Upper lobe of right lung (tissue), 1 donor: ENCODE measurements around the gene MCU. TPM values are rescaled to one million over a fixed set of nuclear protein-coding genes. Genes with fewer than 3 reads are reported as not detected.
"Not testable (repeated sequence)": the region's sequence is repeated elsewhere in the genome, so short reads cannot be mapped to it uniquely, and the experiment has no call there.

ENCODE experiments used
- ATAC-seq: fragments of 200-7000 bp; cut with Tn5 transposase; one replicate; pipeline ENCODE4 v1.9.1; 2020; ENCODE audit warnings: mild to moderate bottlenecking, moderate library complexity
- DNase-seq: peaks from one replicate; pipeline ENCODE4 v3.0.0-alpha.2; 2020
- H3K27ac ChIP-seq: fragments of 200-600 bp; one replicate; pipeline ENCODE4 v1.8.0; 2022
- H3K27me3 ChIP-seq: fragments of 200-600 bp; one replicate; pipeline ENCODE4 v1.8.0; 2022; ENCODE audit warnings: mild to moderate bottlenecking
- H3K36me3 ChIP-seq: fragments of 200-600 bp; one replicate; pipeline ENCODE4 v1.8.0; 2022
- H3K4me1 ChIP-seq: fragments of 200-600 bp; one replicate; pipeline ENCODE4 v1.8.0; 2022
- H3K4me3 ChIP-seq: fragments of 200-600 bp; one replicate; pipeline ENCODE4 v1.8.0; 2022; ENCODE audit warnings: mild to moderate bottlenecking
- H3K9me3 ChIP-seq: fragments of 200-600 bp; one replicate; pipeline ENCODE4 v1.8.0; 2022
- intact Hi-C: fragments of 100-400 bp; cut with DNase I; formaldehyde crosslinking; loops from one replicate; pipeline ENCODE4 v1.11.0; 2022
- total RNA-seq: library from RNA; stranded (reverse); fragmentation: NEBNext Ultra II Directional; extraction: Animal tissue kit (Norgen Biotek cat#: 25700); gene quantifications from one replicate; pipeline ENCODE4 v1.2.1, GENCODE V29; 2021
- TF ChIP-seq, protein P1 (sequence below): fragments of 200-600 bp; IDR thresholded peaks from one replicate; pipeline ENCODE4 v1.8.0; 2022; ENCODE audit warnings: antibody characterized with exemption
- donor health status: DM: no; HTN: yes; CAD: no; lungs with severe emphysema.

MCU gene
- total RNA-seq, 1 donor from 2014 or later = 31.1 TPM

DNA sequence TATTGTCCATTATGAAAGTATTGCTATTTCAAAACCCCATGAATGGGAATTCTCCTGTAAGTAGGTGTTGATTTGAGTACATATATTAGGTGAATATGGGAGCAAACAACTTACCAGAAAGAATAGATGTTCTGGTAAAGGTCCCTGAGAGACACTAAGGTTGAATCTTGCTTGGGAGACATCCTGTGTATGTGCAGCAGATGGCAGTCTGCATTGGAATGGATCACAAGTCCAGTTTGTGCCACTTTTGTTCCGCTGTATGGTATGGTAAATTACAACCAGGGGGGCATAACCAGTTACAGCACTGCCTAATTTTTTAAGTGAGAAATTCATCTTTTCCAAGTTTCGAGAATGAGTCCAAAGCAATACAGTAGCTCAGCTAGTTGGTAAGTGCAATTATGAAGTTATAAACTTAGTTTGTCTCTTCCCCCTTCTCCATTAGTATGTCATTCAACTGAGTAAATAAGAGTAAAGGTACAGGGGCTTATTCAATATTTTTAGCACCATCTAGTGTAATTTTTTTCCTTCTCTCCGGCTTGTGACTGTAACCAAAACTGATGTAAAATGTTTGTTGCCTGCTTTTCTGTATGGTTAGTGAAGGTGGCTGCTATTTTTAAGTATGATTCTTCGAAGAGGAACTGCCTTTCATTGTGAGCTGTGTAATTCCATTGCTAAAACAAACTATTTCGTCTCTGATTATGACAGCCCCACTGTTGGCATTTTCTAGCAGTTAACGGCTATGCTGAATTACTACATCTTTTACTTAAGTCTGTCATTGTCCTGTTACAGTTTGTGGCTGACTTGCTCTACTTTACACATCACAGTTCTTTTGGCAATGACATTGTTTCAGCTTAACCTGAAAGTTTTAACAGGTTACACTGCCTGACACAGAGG lies 2.8 kb downstream of the MCU start:
- no peaks in the 10 kb centered on the region for H3K27me3 ChIP-seq
- intact Hi-C loops = no loop called here
- H3K36me3 ChIP-seq = no peaks in the 10 kb centered on the region
- no peak overlapping the region for H3K27ac ChIP-seq
- peak overlapping the region; percentile 4 for H3K4me3 ChIP-seq
- TF ChIP-seq, protein P1, sequence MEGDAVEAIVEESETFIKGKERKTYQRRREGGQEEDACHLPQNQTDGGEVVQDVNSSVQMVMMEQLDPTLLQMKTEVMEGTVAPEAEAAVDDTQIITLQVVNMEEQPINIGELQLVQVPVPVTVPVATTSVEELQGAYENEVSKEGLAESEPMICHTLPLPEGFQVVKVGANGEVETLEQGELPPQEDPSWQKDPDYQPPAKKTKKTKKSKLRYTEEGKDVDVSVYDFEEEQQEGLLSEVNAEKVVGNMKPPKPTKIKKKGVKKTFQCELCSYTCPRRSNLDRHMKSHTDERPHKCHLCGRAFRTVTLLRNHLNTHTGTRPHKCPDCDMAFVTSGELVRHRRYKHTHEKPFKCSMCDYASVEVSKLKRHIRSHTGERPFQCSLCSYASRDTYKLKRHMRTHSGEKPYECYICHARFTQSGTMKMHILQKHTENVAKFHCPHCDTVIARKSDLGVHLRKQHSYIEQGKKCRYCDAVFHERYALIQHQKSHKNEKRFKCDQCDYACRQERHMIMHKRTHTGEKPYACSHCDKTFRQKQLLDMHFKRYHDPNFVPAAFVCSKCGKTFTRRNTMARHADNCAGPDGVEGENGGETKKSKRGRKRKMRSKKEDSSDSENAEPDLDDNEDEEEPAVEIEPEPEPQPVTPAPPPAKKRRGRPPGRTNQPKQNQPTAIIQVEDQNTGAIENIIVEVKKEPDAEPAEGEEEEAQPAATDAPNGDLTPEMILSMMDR = peak; percentile 43
- peaks cover 36% of the 10 kb centered on the region for H3K4me1 ChIP-seq
- ATAC-seq (no peak), DNase-seq (no peak)
- no peaks in the 10 kb centered on the region for H3K9me3 ChIP-seq

GRCh38 chr10:72695496-72695895 lies 3.6 kb downstream of the MCU start:
- H3K27ac ChIP-seq = no peak overlapping the region
- no peaks in the 10 kb centered on the region for H3K9me3 ChIP-seq

DNA sequence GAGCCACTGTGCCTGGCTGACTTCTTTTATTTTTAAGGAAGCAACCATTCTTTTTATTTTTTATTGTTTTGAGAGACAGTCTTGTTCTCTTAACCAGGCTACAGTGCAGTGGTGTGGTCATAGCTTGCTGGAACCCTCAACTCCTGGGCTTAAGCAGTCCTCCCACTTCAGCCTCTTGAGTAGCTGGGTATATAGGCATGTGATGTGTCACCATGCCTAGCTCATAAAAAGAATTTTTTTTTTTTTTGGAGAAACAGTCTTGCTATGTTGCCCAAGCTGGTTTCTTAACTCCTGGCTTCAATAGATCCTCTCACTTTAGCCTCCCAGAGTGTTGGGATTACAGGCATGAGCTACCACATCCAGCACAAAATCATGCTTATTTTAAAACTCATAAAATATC lies 5.8 kb downstream of the MCU start:
- H3K4me3 ChIP-seq = no peak overlapping the region
- ATAC-seq = peak; percentile 64
- H3K4me1 ChIP-seq = peaks cover 32% of the 10 kb centered on the region
- no peaks in the 10 kb centered on the region for H3K27me3 ChIP-seq
- DNase-seq = no peak
- TF ChIP-seq, protein P1 = no peak
- no peak overlapping the region for H3K27ac ChIP-seq
- intact Hi-C loops = no loop called here
- no peaks in the 10 kb centered on the region for H3K9me3 ChIP-seq
- H3K36me3 ChIP-seq = no peaks in the 10 kb centered on the region

More at GRCh38 chr10:72695496-72695895, 3.6 kb downstream of the MCU start:
- Histone ChIP-seq H3K36me3 (no peaks in the 10 kb centered on the region), H3K4me1 (peaks cover 36% of the 10 kb centered on the region), H3K4me3 (no peak overlapping the region), H3K27me3 (no peaks in the 10 kb centered on the region)
- ATAC-seq = no peak
- TF ChIP-seq, protein P1 = no peak
- no peak for DNase-seq
- intact Hi-C loops = no loop called here

GRCh38 chr10:72702465-72702864 lies 10.5 kb downstream of the MCU start:
- H3K4me1 ChIP-seq, H3K27ac ChIP-seq, H3K27me3 ChIP-seq, H3K36me3 ChIP-seq, H3K4me3 ChIP-seq, H3K9me3 ChIP-seq, DNase-seq: not testable (repeated sequence)
- intact Hi-C loops = loop anchor here (10.0 kb wide), 1 partner anchor 112 kb away; no protein-coding TSS in a partner anchor
- ATAC-seq = peak; percentile 72

DNA sequence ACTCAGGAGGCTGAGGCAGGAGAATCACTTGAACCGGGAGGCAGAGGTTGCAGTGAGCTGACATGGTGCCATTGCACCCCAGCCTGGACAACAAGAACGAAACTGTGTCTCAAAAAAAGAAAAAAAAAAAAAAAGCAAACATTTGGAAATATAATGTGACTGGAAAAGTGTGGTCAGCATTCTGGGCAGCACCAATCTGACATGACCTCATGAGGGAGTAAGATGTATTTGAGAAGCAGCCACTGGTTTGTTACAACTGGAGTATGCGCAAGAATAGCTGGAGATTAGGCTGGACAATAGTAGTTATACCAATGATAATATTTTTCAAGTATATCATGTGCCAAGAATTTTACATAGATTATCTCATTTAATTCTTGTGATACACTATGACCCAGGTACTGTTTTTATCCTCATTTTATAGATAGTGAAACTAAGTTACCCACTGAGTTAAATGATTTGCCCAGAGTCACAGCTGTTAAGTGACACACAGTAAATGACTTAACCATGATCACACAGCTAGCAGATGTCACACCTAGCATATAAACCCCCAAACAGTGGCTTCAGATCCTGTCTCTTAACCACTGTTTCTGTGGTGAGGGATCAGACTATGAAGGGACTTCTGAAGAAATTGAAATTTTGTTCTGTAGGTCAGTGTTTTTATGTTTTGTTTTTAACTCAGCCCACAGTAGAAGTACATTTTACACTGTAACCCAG lies 11.1 kb downstream of the MCU start:
- intact Hi-C loops = loop anchor here (10.0 kb wide), 1 partner anchor 112 kb away; no protein-coding TSS in a partner anchor
- DNase-seq (no peak), ATAC-seq (no peak)
- Histone ChIP-seq H3K4me3 (no peak overlapping the region), H3K9me3 (no peaks in the 10 kb centered on the region), H3K27ac (no peak overlapping the region), H3K36me3 (no peaks in the 10 kb centered on the region), H3K4me1 (peaks cover under 1% of the 10 kb centered on the region), H3K27me3 (no peaks in the 10 kb centered on the region)
- TF ChIP-seq, protein P1 = no peak

DNA sequence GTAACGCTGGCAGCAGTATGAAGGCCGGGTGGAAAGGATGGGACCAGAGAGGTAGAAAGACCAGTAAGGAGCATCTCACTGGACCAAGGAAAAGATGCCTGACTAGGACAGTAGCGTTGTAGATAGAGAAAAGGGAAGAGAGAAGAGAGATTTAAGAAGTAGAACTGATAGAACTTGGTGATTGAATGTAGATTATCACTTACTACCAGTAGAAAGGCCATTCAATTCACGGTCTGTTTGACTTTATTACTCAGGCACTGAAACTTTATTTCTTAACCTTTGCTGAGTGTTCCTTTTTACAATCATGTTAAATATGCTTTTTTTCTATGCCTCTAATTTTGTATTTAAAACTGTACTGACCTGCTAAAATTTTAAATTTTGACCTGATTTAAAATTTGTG lies 12.2 kb downstream of the MCU start:
- no peaks in the 10 kb centered on the region for H3K9me3 ChIP-seq
- peaks cover 12% of the 10 kb centered on the region for H3K4me1 ChIP-seq
- H3K36me3 ChIP-seq = no peaks in the 10 kb centered on the region
- intact Hi-C loops = loop anchor here (10.0 kb wide), 1 partner anchor 111 kb away; no protein-coding TSS in a partner anchor
- no peak overlapping the region for H3K4me3 ChIP-seq
- DNase-seq = no peak
- TF ChIP-seq, protein P1 = no peak
- no peaks in the 10 kb centered on the region for H3K27me3 ChIP-seq
- no peak for ATAC-seq
- H3K27ac ChIP-seq = no peak overlapping the region
